ENCODE measurements around the gene TAF11L6.
"Not testable (repeated sequence)": the region's sequence is repeated elsewhere in the genome, so short reads cannot be mapped to it uniquely, and the experiment has no call there.

TAF11L6 gene

GRCh38 chr5:17528369-17528768 is at the start of gene TAF11L6:
TAF11L6 (plus strand) TSS chr5:17528669.
- not testable (repeated sequence) for ATAC-seq

DNA sequence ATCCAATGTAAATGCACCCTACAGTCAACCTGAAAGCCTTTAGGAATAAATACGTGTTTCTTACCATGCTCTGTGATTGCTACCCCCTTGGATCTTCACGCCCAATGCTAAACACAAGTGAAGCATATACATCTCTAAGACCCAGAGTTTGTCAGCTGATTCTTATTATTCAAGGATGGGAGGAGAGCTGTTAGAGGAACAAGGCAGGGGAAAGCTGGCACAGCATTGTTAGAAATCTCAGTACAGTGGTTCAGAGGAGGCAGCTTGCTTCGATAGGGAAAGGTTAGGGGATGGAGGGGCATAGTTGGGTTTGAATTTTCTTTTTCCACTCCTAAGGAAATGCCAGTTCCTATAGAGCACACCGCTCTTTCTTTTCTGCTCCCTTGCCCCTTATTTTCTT is 47.1 kb upstream of the TAF11L6 start:
- no peak for ATAC-seq

DNA sequence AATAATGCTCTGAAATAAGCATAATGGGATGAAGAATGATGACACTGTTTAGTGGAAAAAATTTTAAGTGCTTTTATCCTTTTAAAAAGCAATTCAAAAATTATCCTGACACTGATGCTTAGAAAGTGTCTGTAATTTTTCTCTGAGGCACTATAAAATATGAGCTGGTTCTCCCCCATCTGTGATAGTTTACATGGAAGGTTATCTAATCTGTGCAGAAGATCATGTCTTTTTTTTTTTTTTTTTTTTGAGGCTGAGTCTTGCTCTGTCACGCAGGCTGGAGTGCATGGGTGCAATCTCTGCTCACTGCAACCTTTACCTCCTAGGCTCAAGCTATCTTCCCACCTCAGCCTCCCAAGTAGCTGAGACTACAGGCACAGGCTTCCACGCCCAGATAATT is 45.7 kb upstream of the TAF11L6 start:
- ATAC-seq, result no peak

DNA sequence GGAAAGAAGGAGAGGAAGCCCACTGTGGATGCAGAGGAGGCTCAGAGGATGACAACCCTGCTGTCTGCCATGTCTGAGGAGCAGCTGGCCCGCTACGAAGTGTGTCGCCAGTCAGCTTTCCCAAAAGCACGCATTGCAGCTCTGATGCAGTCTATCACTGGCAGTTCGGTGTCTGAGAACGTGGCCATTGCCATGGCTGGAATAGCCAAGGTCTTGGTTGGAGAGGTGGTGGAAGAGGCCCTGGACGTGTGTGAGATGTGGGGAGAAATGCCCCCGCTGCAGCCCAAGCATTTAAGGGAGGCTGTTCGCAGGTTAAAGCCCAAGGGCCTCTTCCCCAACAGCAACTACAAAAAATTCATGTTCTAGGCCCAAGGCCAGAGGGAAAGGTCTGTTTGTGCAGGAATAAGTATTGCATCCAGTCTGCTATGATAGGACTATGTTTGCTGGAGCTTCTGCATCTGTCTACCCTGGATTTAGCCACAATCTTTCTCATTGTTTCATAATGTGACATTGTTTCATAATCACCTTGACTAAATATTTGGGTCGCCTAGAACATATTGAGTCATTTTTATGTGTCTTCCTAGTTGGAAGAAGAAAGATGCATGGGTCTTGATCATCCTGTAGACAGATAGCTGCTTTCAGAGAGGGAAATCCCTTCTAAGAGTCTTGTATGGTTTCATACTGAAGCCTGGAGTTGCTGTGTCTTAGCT is 41.9 kb upstream of the TAF11L6 start:
- not testable (repeated sequence) for ATAC-seq

DNA sequence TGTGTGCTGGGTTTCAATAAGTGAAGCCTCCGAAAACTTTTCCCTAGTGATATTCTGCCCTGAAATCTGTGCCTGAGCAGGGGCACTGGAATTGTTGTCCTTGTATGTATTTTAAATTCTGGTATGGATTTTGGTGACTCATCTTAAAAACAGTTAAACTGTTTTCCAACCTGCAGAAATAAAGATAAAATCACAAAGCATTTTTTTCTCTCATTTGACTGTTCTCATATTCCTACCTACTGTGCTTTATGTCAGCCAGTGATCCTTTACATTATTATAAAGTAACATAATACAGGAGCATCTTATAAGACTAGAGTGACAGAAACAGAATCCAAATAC is 41.3 kb upstream of the TAF11L6 start:
- no peak for ATAC-seq

GRCh38 chr5:17491257-17491656 is 37.2 kb upstream of the TAF11L6 start:
- ATAC-seq, result not testable (repeated sequence)

DNA sequence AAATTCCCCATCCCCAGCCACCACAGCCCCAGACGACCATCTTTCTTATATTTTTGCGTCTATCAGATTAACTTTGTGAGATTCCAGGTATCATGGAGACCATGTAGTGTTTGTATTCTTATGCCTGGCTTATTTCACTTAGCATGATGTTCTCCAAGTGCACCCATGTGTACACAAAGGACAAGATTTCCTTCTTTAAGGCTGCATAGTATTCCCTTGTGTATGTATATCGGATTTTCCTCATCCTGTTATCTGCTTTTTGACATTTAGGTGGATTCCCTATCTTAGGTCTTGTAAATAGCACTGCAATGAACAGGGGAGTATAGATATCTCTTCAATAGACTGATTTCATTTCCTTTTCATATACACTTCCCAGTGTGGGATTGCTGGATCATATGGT is 35.7 kb upstream of the TAF11L6 start:
- ATAC-seq, result no peak

DNA sequence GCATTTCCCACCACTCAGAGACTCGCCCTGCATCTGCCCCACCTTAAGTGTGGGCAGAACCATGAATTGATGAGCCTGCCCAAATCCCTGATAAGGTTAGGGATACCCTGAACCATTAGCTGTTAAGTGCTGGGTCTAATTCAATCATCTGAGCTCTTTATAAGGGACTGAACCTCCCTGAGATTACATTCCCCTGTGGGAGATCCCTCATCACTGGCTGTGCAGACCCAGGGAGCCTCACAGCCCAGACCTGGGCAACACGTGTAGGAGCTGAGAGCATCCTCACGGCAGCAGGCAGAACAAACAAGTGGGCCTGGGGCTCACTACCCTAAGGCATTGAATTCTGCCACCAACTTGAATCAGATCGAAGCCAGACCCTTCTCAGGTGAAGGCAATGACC is 31.0 kb upstream of the TAF11L6 start:
- no peak for ATAC-seq

DNA sequence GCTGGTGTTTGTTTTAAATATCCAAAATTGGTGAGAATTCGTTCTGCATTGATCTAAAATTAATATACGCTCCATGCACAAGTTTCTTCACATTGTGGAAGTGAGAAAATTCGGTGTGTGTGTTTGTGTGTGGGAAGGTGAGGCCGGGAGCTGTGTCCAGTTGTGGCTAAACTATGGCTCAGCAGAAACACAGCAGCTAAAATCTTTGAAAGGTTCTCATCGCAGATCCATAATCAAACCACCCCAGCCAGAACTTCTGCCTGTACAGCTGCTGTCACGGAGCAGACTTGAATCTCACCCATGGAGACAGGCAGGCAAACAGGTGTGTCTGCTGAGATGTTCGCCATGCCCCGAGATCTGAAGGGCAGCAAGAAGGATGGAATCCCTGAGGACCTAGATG is 30.5 kb upstream of the TAF11L6 start, which contains the start of gene TAF11L2:
TSS of gene TAF11L2 (plus strand) at position 301 of the 400 bp plus-strand sequence.
- not testable (repeated sequence) for ATAC-seq

DNA sequence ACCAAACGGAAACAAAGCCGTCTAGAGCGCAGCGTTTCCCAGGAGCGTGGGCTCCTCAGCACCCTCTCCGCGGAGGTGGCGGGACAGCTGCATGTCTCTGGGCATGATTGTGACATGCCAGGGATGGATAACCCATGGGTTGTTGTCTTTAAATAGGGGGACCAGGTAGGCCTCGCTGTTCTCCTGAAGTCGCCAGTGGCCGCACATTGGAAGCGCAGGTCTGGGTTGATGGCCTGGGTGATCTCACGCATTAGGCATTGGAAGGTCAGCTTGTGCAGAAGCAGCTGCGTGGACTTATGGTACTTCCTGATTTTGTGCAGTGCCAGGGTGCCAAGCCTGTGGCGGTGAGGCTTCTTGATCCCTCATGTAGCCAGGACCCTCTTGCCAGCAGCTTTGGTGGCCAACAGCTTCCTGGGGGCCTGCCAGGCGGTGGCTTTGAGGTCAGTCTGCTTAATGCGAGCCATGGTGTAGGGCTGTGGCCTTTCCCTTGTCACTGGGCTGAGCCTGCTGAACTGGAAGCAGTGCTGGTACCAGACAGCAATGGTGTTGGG is 16.6 kb upstream of the TAF11L6 start:
- ATAC-seq, result no peak

DNA sequence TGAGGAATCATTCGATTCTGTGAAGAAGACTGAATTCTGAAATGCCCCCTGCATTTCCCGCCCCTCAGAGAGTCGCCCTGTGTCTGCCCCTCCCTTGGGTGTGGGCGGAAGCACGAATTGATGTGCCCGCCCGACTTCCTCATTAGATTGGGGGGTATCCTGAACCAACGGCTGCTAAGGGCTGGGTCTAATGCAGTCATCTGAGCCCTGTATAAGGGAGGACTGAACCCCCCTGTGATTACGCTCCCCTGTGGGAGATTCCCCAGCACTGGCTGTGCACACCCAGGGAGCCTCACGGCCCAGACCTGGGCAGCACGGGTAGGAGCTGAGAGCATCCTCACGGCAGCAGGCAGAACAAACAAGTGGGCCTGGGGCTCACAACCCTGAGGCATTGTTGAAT is 10.9 kb upstream of the TAF11L6 start:
- ATAC-seq, result not testable (repeated sequence)

GRCh38 chr5:17518067-17518466 is 10.4 kb upstream of the TAF11L6 start, which contains the start of gene TAF11L3:
TAF11L3 (plus strand) TSS chr5:17518367.
- ATAC-seq, result not testable (repeated sequence)

DNA sequence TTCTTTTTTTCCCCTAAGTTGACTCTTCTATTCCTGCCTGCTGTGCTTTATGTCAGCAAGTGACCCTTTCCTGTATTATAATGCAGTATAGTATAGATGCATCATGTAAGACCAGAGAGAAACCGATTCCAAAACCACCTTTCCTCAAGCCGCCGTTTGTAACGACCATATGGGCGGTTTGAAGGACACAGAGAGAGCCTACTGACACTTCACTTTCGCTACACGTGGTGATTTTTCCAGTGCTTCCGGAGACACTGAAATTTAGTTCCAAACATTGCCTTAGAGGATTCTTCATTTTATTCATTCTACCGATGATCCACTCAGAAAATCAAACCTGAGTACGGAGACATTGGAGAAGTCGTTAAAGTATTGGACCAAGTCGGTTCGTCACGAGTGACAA is 9.0 kb upstream of the TAF11L6 start:
- ATAC-seq, result not testable (repeated sequence)

GRCh38 chr5:17521501-17521900 is 7.0 kb upstream of the TAF11L6 start, which contains the start of gene TAF11L4:
TAF11L4 (plus strand) TSS chr5:17521801.
- ATAC-seq, result not testable (repeated sequence)

DNA sequence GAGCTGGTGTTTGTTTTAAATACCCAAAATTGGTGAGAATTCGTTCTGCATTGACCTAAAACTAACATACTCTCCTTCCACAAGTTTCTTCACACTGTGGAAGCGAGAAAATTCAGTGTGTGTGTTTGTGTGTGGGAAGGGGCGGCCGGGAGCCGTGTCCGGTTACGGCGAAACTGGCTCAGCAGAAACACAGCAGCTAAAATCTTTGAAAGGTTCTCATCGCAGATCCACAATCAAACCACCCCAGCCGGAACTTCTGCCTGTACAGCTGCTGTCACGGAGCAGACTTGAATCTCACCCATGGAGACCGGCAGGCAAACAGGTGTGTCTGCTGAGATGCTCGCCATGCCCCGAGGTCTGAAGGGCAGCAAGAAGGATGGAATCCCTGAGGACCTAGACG is 3.5 kb upstream of the TAF11L6 start, which contains the start of gene TAF11L5:
TSS of gene TAF11L5 (plus strand) at position 301 of the 400 bp plus-strand sequence.
- not testable (repeated sequence) for ATAC-seq

GRCh38 chr5:17526504-17526903 is 2.0 kb upstream of the TAF11L6 start:
- not testable (repeated sequence) for ATAC-seq
